Measurements from ENCODE around the gene SRC.

SRC gene

GRCh38 chr20:37416100-37416847 lies 70.3 kb downstream of the SRC start:
- no peak for DNase-seq

- DNase-seq: no peak
Measured at GRCh38 chr20:37416848-37417616, 71.1 kb downstream of the SRC start.

GRCh38 chr20:37417617-37418467 lies 71.9 kb downstream of the SRC start:
- DNase-seq: no peak

- DNase-seq: no peak
Measured at GRCh38 chr20:37418591-37419109, 72.7 kb downstream of the SRC start.

GRCh38 chr20:37419307-37419706 lies 73.4 kb downstream of the SRC start:
- DNase-seq: no peak

- no peak for DNase-seq
Measured at GRCh38 chr20:37419774-37420542, 74.0 kb downstream of the SRC start.

- no peak for DNase-seq
Measured at GRCh38 chr20:37420610-37421009, 74.7 kb downstream of the SRC start.

- no peak for DNase-seq
Measured at GRCh38 chr20:37421060-37421905, 75.3 kb downstream of the SRC start.

DNA sequence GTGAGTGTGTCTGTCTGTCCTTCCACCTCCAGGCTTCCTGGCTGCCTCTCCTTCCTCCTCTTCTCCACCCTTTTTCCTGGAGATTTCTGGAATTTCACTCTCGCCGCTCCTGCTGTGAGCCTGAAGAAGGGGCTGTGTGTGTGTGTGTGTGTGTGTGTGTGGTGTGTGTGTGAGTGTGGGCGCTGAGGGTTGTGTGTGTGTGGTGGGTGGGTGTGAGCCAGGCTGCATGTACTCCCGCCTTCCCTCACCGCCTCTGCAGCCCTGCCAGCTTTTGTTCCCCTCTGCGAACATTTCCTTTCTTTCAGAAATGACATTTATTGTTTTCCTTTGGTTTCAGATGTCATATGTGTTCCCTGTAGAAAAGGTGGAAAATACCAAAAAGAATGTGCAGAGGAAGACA lies 76.0 kb downstream of the SRC start:
- no peak for DNase-seq

DNA sequence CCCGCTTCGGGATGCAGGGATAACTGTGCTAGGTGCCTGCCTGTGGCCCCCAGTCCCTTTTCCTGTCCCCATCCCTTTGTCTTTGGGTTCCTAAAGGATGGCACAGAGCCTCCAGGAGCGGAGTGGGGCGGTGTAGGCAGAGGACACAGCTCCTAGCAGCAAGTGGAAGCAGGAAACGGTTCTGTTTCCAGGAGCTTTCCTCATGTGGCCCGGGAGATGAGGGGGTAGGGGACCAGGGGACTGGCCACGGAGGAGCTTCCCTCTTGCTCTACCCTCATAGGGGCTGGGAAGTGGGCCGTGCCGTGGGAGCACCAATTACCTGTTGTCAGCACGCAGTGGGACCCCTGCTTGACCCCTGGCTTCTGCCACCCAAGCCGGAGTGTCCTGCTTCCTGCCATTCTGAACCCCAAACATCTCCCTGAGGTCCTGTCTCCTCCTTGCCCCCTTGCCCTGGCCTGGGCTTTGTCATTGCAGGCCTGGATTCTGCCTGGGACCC lies 76.9 kb downstream of the SRC start:
- DNase-seq: no peak

- DNase-seq: no peak
Measured at GRCh38 chr20:37423545-37423944, 77.6 kb downstream of the SRC start.

DNA sequence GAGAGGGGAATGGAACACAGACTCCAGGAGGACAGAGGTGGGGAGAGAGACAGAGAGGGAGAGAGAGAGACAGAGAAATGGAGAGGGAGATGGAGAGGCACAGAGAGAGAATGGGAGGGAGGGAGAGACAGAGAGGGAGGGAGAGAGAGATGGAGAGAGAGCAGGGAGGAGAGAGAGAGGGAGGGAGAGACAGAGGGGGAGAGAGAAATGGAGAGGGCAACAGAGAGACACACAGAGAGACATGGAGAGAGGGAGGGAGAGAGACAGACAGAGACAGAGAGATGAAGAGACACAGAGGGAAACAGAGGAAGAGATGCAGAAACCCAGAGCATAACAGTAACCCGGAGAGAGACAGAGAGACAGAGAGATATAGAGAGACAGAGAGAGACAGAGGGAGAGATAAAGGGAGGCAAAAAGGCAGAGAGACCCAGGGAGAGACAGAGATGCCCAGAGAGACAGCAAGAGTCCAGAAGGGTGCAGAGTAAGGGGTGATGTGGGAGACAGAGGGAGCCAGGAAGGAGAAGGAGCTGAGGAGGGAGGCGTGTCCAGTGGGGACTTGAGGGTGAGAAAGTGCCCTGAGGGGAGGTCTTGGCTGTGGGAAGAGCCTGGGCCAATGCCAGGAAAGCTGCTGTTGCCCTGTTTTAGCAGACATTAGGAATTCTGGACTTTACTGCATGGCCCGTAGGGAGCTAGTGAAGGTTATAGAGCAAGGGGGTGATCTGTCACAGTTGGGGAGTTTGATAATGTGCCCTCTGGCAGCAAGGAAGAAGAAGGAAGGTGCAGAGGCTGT lies 78.3 kb downstream of the SRC start:
- no peak for DNase-seq

GRCh38 chr20:37425103-37425625 lies 79.2 kb downstream of the SRC start:
- no peak for DNase-seq

DNA sequence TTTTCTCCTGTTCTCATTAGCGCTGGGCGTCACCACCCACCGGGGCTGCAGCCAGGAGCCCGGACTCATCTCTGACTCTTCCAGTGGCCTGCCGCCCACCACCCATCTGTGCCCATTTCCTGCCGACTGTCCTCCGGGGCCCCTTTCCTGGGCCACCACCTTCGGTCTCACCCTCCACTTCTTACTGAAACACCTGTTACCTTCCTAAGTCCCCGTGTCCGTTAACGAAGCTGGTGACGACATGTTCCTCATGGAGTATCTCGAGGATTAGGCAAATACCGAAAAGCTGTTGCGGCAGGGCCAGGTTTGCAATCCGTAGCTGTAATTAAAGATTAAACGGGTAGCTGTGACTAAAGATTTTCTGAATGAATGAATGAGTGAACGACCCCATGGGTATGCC lies 80.2 kb downstream of the SRC start:
- no peak for DNase-seq

- no peak for DNase-seq
Measured at GRCh38 chr20:37426978-37427377, 81.0 kb downstream of the SRC start.

GRCh38 chr20:37430044-37430443 lies 84.1 kb downstream of the SRC start:
- no peak for DNase-seq

DNA sequence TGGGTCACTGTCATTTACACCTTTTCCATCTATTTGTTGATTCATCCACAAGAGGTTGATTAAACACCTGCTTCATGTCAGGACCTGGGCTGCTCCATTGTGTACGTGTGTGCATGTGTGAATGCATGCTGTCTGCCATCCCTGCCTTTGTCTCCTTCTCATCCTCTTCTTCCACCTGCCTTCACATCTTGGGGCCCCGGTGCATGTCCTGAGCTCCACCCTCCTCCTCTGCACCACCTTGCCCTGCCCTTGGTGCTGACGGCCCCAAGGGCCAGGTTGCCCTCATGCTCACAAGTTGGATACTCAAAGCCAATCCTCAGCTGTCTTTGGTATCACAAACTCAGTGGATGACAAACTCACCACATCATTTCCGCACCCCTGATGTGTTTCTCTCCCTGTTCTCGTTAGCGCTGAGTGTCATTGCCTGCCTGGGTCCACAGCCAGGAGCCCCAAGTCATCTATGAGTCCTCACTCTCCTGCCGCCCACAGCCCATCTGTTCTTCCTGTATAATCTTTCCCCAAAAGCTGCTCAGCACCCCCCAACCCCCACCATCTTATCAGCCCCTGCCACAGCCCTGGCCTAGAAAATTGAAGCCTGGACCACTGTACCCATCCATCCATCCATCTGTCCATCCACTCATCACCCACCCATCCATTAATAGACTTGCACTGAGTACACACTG lies 85.0 kb downstream of the SRC start:
- DNase-seq: no peak

DNA sequence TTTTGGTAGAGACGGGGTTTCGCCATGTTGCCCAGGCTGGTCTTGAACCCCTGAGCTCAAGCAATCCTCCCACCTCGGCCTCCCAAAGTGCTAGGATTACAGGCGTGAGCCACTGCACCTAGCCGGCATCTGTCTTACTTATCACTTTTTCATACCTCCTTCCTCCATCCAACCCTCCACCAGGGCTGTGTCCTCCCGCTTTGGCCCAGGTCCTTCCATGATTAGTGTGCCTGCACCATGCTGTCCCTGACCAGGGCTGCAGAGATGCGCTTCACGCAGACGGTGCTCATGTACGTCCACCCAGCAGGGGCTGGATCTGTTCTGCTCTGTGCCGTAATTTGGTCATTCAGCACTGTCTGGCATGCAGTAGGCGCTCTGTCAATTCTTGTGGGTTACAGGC lies 85.8 kb downstream of the SRC start:
- no peak for DNase-seq

- no peak for DNase-seq
Measured at GRCh38 chr20:37432606-37433005, 86.7 kb downstream of the SRC start.

- DNase-seq: no peak
Measured at GRCh38 chr20:37435607-37436006, 89.7 kb downstream of the SRC start.
